GM10847 (cell line): ENCODE measurements around the gene LCAT.

Experiments
- POLR2A ChIP-seq: IDR thresholded peaks from 2 replicates; pipeline ENCODE4 v1.6.1; 2011; ENCODE audit not compliant: insufficient read length; ENCODE audit errors: extremely low read depth

The LCAT gene

DNA sequence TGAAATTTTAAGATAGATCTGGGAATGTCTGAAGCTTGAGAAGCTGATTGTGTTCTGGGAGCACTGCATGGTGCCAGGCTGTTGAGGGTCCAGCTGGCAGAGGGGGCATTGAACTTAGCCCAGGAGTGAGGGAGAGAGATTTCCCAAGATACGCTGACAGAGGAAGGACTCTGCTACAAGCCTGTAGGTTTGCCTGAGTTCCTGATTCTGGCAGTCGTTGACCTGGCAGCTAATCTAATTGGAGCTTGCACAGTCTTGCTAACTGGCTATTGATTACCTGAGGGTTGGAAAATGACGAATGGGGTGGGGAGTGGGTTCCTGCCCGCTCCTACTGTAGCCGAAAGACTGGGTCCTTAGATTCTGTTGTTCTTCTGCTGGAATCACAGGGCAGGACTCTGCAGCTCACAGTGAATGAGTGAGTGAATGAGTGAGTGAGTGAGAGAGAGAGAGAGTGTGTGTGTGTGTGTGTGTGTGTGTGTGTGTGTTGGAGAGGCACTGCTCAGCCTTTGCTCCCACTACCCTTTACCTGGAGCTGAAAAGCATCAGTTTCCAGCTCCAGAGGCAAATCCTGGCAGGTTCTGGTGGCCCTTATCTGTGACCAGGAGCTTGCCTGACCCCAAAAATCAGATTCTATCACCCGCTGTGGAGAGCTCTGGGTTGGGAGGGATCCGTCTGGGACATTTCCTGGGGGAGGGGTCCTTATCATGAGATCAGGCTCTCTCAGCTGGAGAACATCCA lies 29.0 kb downstream of the LCAT start:
- no peak for TF ChIP-seq POLR2A

DNA sequence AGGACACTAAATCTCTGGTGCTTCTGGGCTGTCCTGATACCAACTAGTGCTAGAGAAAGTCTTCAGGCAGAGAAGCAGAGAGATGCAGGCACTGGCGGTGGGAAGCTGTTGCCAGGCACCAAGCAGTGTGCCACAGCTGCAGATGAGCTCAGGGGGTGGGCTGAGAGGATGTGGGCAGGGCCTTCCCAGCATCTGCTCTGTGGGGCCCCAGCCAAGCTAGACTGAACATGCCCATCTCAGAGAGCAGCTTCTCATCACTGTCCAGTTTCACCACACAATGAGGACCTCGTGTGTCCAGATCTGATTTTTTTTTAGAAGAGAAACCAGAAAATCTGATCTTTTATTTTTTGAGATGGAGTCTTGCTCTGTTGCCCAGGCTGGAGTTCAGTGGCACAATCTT lies 33.8 kb downstream of the LCAT start:
- TF ChIP-seq POLR2A = no peak

DNA sequence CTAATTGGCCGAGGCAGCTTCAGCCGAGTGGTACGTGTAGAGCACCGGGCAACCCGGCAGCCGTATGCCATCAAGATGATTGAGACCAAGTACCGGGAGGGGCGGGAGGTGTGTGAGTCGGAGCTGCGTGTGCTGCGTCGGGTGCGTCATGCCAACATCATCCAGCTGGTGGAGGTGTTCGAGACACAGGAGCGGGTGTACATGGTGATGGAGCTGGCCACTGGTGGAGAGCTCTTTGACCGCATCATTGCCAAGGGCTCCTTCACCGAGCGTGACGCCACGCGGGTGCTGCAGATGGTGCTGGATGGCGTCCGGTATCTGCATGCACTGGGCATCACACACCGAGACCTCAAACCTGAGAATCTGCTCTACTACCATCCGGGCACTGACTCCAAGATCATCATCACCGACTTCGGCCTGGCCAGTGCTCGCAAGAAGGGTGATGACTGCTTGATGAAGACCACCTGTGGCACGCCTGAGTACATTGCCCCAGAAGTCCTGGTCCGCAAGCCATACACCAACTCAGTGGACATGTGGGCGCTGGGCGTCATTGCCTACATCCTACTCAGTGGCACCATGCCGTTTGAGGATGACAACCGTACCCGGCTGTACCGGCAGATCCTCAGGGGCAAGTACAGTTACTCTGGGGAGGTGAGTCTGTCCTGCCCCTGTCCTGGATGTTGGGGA lies 34.7 kb downstream of the LCAT start:
- no peak for TF ChIP-seq POLR2A

DNA sequence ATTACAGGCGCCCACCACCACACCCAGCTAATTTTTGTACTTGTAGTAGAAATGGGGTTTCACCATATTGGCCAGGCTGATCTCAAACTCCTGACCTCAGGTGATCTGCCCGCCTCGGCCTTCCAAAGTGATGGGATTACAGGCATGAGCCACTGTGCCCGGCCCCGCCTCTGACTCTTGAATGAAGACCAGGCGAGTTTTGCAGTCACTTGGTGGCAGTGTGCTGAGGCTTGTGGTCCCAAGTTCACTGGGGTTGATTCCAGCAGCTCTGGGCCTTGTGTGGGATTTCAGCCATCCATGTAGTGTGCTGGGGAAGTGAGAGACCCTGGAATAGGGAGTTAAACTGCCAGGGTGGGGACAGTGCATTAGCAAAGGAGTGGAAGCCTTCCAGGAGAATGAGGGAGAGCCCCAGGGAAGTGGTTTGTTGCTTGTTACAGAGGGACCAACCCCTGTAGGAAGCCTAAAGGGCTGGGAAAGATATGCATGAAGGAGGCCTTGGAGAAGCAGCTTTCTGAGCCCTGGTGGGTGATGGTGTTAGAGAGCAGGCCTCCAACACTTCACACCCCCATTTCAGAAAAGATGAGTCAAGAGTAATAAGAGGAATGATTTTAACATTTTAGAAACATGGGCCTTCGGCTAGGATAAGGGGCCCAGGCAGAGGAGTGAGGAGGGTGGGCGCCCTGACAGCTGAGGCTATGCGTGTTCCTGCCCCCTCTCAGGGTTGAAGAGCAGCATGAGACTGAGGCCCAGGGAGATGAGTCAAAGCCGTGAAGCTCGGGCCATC lies 36.3 kb downstream of the LCAT start:
- no peak for TF ChIP-seq POLR2A

DNA sequence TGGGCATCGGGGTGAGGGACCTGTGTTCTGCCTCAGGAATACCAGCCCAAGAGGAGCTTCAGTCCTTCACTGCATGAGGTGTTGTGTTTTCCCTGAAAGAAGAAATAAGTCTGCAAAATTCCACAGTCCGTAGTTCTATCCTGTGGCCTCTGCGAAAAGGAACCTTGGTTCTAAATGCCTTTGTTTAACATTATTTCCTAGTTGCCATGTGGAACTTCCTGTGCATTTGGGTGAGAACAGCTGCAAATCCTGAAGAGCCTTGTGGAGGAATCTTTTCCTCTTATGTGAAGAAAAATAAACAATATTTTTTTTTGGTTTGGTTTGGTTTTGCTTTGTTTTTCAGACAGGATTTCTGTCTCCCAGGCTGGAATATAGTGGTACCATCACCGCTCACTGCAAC lies 41.1 kb downstream of the LCAT start:
- TF ChIP-seq POLR2A = no peak

DNA sequence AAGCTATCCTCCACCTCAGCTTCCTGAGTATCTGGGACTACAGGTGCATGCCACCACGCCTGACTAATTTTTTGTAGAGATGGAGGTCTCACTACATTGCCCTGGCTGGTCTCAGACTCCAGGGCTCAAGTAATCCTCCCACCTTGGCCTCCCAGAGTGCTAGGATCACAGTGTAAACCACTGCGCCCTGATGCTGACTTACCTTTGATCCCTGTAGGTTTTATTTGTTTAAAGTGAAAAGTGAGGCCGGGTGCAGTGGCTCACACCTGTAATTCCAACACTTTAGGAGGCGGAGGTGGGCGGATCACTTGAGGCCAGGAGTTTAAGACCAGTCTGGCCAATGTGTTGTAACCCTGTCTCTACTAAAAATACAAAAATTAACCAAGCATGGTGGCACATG lies 42.2 kb downstream of the LCAT start:
- TF ChIP-seq POLR2A = no peak

DNA sequence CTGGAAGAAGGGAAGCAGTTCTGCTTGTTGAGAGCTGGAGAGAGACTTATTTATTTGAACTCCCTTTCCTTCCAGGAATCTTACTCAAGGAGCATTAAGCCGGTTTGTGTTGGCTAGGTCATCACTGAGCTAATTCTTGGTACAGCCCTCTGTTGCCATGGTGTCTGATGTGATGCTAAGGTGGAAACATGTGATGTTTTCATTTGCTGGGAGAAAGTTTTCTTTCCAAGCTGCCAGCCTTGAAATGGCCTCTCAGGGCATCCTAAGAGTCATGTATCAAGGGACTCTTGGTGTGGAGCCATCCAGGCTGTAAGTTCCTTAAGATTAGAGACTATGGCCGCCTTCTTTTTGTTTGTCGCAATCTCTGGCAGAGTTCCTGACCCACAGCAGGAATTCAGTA lies 46.7 kb downstream of the LCAT start:
- no peak for TF ChIP-seq POLR2A

DNA sequence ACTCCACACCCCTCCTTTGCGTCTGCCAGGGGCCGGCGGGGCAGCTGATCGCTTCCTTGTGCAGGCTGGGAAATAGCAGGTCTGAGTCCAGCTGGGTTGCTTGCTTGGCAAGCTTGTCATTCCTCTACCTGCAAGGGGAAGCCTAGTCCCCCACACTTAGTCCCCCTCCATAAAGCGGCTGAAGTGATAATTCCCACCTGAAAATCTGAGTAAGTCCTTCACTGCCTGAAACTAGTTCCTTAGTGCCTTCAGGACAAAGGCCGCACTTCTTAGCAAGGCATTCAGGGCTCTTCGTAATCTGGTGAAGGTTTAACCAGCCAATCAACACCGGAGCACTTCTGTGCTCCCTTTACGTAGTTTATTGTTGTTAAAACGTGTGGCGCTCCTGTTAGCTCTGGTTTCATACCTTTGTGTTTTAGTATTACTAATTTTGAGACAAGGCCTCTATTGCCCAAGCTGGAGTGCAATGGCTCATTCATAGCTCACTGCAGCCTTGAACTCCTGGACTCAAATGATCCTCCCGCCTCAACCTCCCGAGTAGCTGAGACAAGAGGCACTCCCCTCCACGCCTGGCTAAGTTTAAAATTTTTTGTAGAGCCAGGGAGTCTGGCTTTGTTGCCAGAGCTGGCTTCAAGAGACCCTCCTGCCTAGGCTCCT lies 50.0 kb downstream of the LCAT start:
- TF ChIP-seq POLR2A = no peak

DNA sequence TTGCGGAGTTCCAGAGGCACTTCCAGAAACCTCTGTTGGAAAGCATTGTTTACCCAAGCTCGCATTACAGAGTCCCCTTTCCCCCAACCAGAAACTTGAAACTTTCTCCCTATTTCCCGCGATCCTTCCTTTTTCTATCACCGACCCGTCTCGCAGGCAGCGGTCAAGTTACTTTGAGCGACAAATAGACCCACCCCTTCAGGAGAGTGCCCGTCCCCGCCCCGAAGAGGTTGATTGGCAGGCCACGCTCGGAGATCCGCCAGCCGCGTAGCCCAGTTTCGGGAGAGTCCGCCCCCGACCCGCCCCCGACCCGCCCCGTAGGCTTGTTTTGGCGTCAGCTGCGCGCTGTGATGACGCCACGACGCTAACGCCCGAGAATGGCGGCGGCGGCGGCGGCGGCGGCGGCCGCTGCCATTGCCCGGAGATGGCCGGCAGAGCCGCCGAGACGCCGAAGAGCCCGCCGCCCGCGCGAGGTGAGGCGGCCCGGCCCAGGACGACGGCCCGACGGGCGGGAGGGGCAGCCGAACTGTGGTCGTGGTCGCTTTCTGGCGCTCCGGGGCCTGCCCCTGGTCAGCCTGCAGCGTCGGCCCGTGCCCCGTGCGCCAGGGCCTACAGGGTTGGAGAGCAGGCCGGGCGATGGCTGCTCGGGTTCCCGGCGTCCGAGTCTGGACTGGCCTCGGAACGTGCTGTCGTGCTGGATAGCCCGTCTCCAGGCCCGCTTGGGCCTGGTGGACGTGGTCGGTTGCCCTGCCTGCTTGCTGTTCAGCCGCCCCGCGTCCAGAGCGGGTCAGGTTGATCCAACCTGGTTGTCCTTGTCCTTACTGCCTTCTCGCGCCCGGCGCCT lies 50.8 kb downstream of the LCAT start, which contains the start of gene PSKH1:
PSKH1 (plus strand) TSS at position 356 of the 844 bp plus-strand sequence. CDS start 15,496 bp downstream, outside the sequence.
- peak; percentile 49 for TF ChIP-seq POLR2A

DNA sequence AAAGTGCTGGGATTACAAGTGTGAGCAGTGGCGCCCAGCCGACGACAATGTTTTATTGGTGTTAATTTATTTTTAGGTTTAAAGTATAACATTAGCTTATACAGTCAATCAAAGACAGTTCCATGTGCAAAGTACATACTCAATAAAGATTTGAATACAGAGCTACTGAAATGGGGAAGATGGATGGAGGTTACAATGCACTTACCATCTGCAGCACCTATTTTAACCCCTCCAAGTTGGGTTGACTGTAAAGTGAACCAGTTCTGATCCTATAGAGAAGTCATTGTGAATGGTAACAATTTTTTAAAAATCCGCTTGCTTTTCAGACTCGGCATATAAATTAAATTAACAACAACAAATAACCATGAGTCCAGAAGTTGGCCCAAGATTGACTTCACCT lies 51.5 kb downstream of the LCAT start:
- no peak for TF ChIP-seq POLR2A
